SU-DHL-6 (cell line): ENCODE data around the gene PLCXD1.

Experiments
- CTCF ChIP-seq: fragments of 200-600 bp; sonication (generic); IDR thresholded peaks from one replicate; pipeline ENCODE4 v1.5.1; 2017; ENCODE audit warnings: antibody characterized with exemption, mild to moderate bottlenecking, low read length, moderate library complexity; ENCODE audit not compliant: insufficient read depth, poor library complexity, severe bottlenecking
- EZH2phosphoT487 ChIP-seq: fragments of 200-600 bp; sonication (generic), shearing (Covaris generic); conservative IDR thresholded peaks from 2 replicates; pipeline ENCODE4 v1.6.1; 2018; ENCODE audit warnings: mild to moderate bottlenecking, antibody characterized with exemption, low read length, moderate library complexity, mixed read lengths

DNA sequence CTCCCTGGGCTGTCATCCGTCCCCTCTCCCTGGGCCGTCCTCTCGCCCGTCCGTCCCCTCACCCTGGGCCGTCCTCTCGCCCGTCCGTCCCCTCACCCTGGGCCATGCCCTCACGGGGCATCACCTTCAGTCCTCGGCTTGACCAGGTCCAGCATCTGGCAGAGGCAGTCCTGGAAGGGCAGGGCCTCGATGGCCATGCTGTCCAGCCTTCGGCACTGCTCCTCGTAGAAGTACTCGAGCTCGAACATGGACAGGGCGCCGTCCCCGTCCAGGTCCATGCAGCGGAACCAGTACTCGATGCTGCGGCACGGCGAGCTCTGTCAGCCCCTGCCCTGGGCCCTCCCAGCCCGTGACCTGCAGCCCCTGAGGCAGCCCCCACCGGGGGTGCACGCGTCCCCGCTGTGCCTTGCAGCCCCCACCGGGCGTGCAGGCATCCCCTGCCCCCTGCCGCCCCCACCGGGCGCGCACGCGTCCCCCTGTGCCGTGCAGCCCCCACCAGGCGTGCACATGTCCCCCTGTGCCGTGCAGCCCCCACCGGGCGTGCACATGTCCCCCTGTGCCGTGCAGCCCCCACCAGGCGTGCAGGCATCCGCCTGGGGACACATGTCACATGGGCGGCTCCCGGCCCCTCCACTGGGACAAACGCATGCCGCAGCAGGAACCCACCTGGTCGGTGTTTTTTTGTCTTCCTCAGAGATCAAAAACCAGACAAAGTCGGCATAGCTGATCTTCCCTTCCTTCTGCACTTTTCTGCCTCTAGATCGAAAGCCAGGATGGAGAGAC lies 59.7 kb downstream of the PLCXD1 start:
- no peak for TF ChIP-seq CTCF
- no peak for TF ChIP-seq EZH2phosphoT487
